Mesendoderm (in vitro differentiated cells): ENCODE data around the gene NDUFB11.

Source experiments
- DNase-seq: peaks from one replicate; pipeline ENCODE4 v3.0.0; 2013
- H2AK5ac ChIP-seq: 2 replicates; pipeline ENCODE4 v1.6.1; 2013; ENCODE audit warnings: low read length, inconsistent platforms
- H2BK120ac ChIP-seq: 2 replicates; pipeline ENCODE4 v1.6.1; 2013; ENCODE audit warnings: low read depth, mild to moderate bottlenecking, low read length, moderate library complexity, mixed read lengths
- H2BK15ac ChIP-seq: replicated peaks from 2 replicates; pipeline ENCODE4 v1.6.1; 2013; ENCODE audit warnings: low read depth, mild to moderate bottlenecking, moderate library complexity
- H2BK5ac ChIP-seq: 2 replicates; pipeline ENCODE4 v1.6.1; 2013; ENCODE audit warnings: low read length, inconsistent platforms
- H3K18ac ChIP-seq: 2 replicates; pipeline ENCODE4 v1.6.1; 2013; ENCODE audit warnings: mild to moderate bottlenecking, low read length, mixed read lengths
- H3K23ac ChIP-seq: one replicate; pipeline ENCODE4 v1.6.1; 2013; ENCODE audit warnings: low read length
- H3K27ac ChIP-seq: 2 replicates; pipeline ENCODE4 v1.5.1; 2013; ENCODE audit warnings: low read depth, mild to moderate bottlenecking, inconsistent platforms, low read length, moderate library complexity
- H3K27me3 ChIP-seq: 2 replicates; pipeline ENCODE4 v1.6.1; 2013; ENCODE audit warnings: low read length, control low read depth, mild to moderate bottlenecking, inconsistent platforms; ENCODE audit not compliant: insufficient read depth, poor library complexity
- H3K36me3 ChIP-seq: 2 replicates; pipeline ENCODE4 v1.6.1; 2013; ENCODE audit warnings: low read length, inconsistent platforms; ENCODE audit not compliant: control insufficient read depth, insufficient read depth
- H3K4ac ChIP-seq: one replicate; pipeline ENCODE4 v1.6.1; 2013; ENCODE audit warnings: low read depth, mild to moderate bottlenecking, low read length, moderate library complexity
- H3K4me1 ChIP-seq: 2 replicates; pipeline ENCODE4 v1.6.1; 2013; ENCODE audit warnings: low read depth, low read length, inconsistent platforms; ENCODE audit not compliant: control insufficient read depth
- H3K4me2 ChIP-seq: 2 replicates; pipeline ENCODE4 v1.6.1; 2013; ENCODE audit warnings: low read length
- H3K4me3 ChIP-seq: 2 replicates; pipeline ENCODE4 v1.5.1; 2013; ENCODE audit warnings: mild to moderate bottlenecking, low read length
- H3K56ac ChIP-seq: one replicate; pipeline ENCODE4 v1.6.1; 2013; ENCODE audit warnings: low read length
- H3K79me1 ChIP-seq: 2 replicates; pipeline ENCODE4 v1.6.1; 2013; ENCODE audit warnings: low read length, inconsistent platforms
- H3K79me2 ChIP-seq: 2 replicates; pipeline ENCODE4 v1.6.1; 2013; ENCODE audit warnings: mild to moderate bottlenecking, low read length; ENCODE audit not compliant: control insufficient read depth, insufficient read depth
- H3K9ac ChIP-seq: 2 replicates; pipeline ENCODE4 v1.6.1; 2013; ENCODE audit warnings: low read length, inconsistent platforms
- H4K5ac ChIP-seq: one replicate; pipeline ENCODE4 v1.6.1; 2013; ENCODE audit warnings: low read length
- H4K8ac ChIP-seq: one replicate; pipeline ENCODE4 v1.6.1; 2013; ENCODE audit warnings: low read depth, mild to moderate bottlenecking, control low read depth, low read length, moderate library complexity
- WGBS: extraction: QIAGEN DNeasy Blood & Tissue Kit; methylation state at CpG from one replicate; pipeline ENCODE4 v1.1.7; 2013; ENCODE audit warnings: low lambda C conversion rate, missing lambda C conversion rate; ENCODE audit not compliant: insufficient coverage; ENCODE audit errors: extremely low coverage; 5-methylcytosine and 5-hydroxymethylcytosine counted together

NDUFB11 gene

GRCh38 chrX:47177079-47177478 lies 32.6 kb upstream of the NDUFB11 start:
- DNase-seq = no peak

GRCh38 chrX:47176101-47176740 lies 31.7 kb upstream of the NDUFB11 start:
- H3K79me2 ChIP-seq = no peaks in the 10 kb centered on the region
- H2BK120ac ChIP-seq = no peak overlapping the region
- H3K23ac ChIP-seq = no peak overlapping the region
- no peak overlapping the region for H3K4me2 ChIP-seq
- no peak overlapping the region for H2BK5ac ChIP-seq
- no peak overlapping the region for H3K4me3 ChIP-seq
- H4K8ac ChIP-seq = no peak overlapping the region
- H3K27ac ChIP-seq = no peak overlapping the region
- no peak overlapping the region for H3K18ac ChIP-seq
- DNase-seq = no peak
- H3K56ac ChIP-seq = no peak overlapping the region
- no peaks in the 10 kb centered on the region for H3K36me3 ChIP-seq
- H3K27me3 ChIP-seq = no peaks in the 10 kb centered on the region
- no peak overlapping the region for H2AK5ac ChIP-seq
- no peak overlapping the region for H2BK15ac ChIP-seq
- no peak overlapping the region for H3K9ac ChIP-seq
- H3K4me1 ChIP-seq = no peaks in the 10 kb centered on the region
- WGBS = no CpG with 5 or more reads among the region's 23 CpGs
- H3K79me1 ChIP-seq = no peaks in the 10 kb centered on the region
- H3K4ac ChIP-seq = no peak overlapping the region
- H4K5ac ChIP-seq = no peak overlapping the region

More at GRCh38 chrX:47177079-47177478, 32.6 kb upstream of the NDUFB11 start:
- Histone ChIP-seq H2BK15ac (no peak overlapping the region), H2BK120ac (no peak overlapping the region), H3K9ac (no peak overlapping the region), H3K4me2 (no peak overlapping the region), H3K27ac (no peak overlapping the region), H3K18ac (no peak overlapping the region), H3K27me3 (no peaks in the 10 kb centered on the region), H3K4me3 (no peak overlapping the region), H2AK5ac (no peak overlapping the region), H3K4ac (no peak overlapping the region), H4K8ac (no peak overlapping the region), H3K79me1 (no peaks in the 10 kb centered on the region), H3K36me3 (peaks cover under 1% of the 10 kb centered on the region), H3K56ac (no peak overlapping the region), H4K5ac (no peak overlapping the region), H2BK5ac (no peak overlapping the region), H3K23ac (no peak overlapping the region), H3K4me1 (no peaks in the 10 kb centered on the region), H3K79me2 (no peaks in the 10 kb centered on the region)
- no CpG with 5 or more reads among the region's 2 CpGs for WGBS

GRCh38 chrX:47175588-47175980 lies 31.1 kb upstream of the NDUFB11 start:
- H3K4me1 ChIP-seq = no peaks in the 10 kb centered on the region
- H2BK15ac ChIP-seq = no peak overlapping the region
- no peak overlapping the region for H4K5ac ChIP-seq
- H4K8ac ChIP-seq = no peak overlapping the region
- no peak overlapping the region for H3K4ac ChIP-seq
- no peak overlapping the region for H3K23ac ChIP-seq
- no peak overlapping the region for H3K18ac ChIP-seq
- H3K9ac ChIP-seq = no peak overlapping the region
- no peak for DNase-seq
- no peak overlapping the region for H3K56ac ChIP-seq
- no peaks in the 10 kb centered on the region for H3K79me1 ChIP-seq
- no peak overlapping the region for H3K4me3 ChIP-seq
- no peak overlapping the region for H3K4me2 ChIP-seq
- no peak overlapping the region for H2BK5ac ChIP-seq
- no CpG with 5 or more reads among the region's 12 CpGs for WGBS
- H3K27me3 ChIP-seq = no peaks in the 10 kb centered on the region
- no peak overlapping the region for H2AK5ac ChIP-seq
- H3K36me3 ChIP-seq = no peaks in the 10 kb centered on the region
- H3K27ac ChIP-seq = no peak overlapping the region
- H2BK120ac ChIP-seq = no peak overlapping the region
- H3K79me2 ChIP-seq = no peaks in the 10 kb centered on the region

GRCh38 chrX:47174846-47175587 lies 30.5 kb upstream of the NDUFB11 start:
- Histone ChIP-seq H3K18ac (no peak overlapping the region), H2BK120ac (no peak overlapping the region), H2BK5ac (no peak overlapping the region), H4K8ac (no peak overlapping the region), H3K79me2 (no peaks in the 10 kb centered on the region), H2BK15ac (no peak overlapping the region), H3K9ac (no peak overlapping the region), H3K4me1 (no peaks in the 10 kb centered on the region), H3K23ac (no peak overlapping the region), H2AK5ac (no peak overlapping the region), H3K56ac (no peak overlapping the region), H4K5ac (no peak overlapping the region), H3K27me3 (no peaks in the 10 kb centered on the region), H3K27ac (no peak overlapping the region), H3K4me3 (no peak overlapping the region), H3K36me3 (no peaks in the 10 kb centered on the region), H3K79me1 (no peaks in the 10 kb centered on the region), H3K4ac (no peak overlapping the region), H3K4me2 (no peak overlapping the region)
- no peak for DNase-seq
- no CpG with 5 or more reads among the region's 23 CpGs for WGBS

- no peaks in the 10 kb centered on the region for H3K36me3 ChIP-seq
- no peak overlapping the region for H2AK5ac ChIP-seq
- DNase-seq = no peak
- no CpG with 5 or more reads among the region's 12 CpGs for WGBS
- H2BK5ac ChIP-seq = no peak overlapping the region
- no peaks in the 10 kb centered on the region for H3K79me2 ChIP-seq
- no peak overlapping the region for H3K4me3 ChIP-seq
- H3K4ac ChIP-seq = no peak overlapping the region
- H3K27ac ChIP-seq = no peak overlapping the region
- no peak overlapping the region for H3K4me2 ChIP-seq
- H3K79me1 ChIP-seq = no peaks in the 10 kb centered on the region
- H4K5ac ChIP-seq = no peak overlapping the region
- no peaks in the 10 kb centered on the region for H3K27me3 ChIP-seq
- H3K56ac ChIP-seq = no peak overlapping the region
- H3K9ac ChIP-seq = no peak overlapping the region
- H3K4me1 ChIP-seq = no peaks in the 10 kb centered on the region
- H2BK120ac ChIP-seq = no peak overlapping the region
- H4K8ac ChIP-seq = no peak overlapping the region
- no peak overlapping the region for H3K18ac ChIP-seq
- no peak overlapping the region for H3K23ac ChIP-seq
- H2BK15ac ChIP-seq = no peak overlapping the region
These were observed 29.9 kb upstream of the NDUFB11 start for GRCh38 chrX:47174376-47174775.
